Mesothelial cell of epicardium (in vitro differentiated cells): ENCODE measurements around the gene LIMK1. TPM values are rescaled to one million over a fixed set of nuclear protein-coding genes. Genes with fewer than 3 reads are reported as not detected.

Source experiments
- DNase-seq, 2 experiments: peaks; one replicate each; pipeline ENCODE4 v3.0.0; 2021; ENCODE audit warnings: low spot score in 2 of 2; ENCODE audit not compliant: unreplicated experiment in 2 of 2
- H3K27ac Mint-ChIP-seq: 2 replicates; pipeline ENCODE4 v1.8.0; 2021; ENCODE audit warnings: mixed read lengths
- H3K27me3 Mint-ChIP-seq: 2 replicates; pipeline ENCODE4 v1.8.0; 2021; ENCODE audit warnings: low read depth, mixed read lengths
- H3K36me3 Mint-ChIP-seq: 2 replicates; pipeline ENCODE4 v1.8.0; 2021; ENCODE audit warnings: mixed read lengths
- H3K4me1 Mint-ChIP-seq: 2 replicates; pipeline ENCODE4 v1.8.0; 2021; ENCODE audit warnings: mixed read lengths
- H3K4me3 Mint-ChIP-seq: 2 replicates; pipeline ENCODE4 v1.8.0; 2021; ENCODE audit warnings: mild to moderate bottlenecking, moderate library complexity, mixed read lengths
- H3K9me3 Mint-ChIP-seq: 2 replicates; pipeline ENCODE4 v1.8.0; 2021; ENCODE audit warnings: mixed read lengths
- total RNA-seq: library from RNA; stranded (reverse); gene quantifications from 3 replicates; pipeline ENCODE4 v1.2.1, GENCODE V29; 2021
- TF ChIP-seq, protein P1 (sequence below): fragments of 200-600 bp; sonication (generic); IDR thresholded peaks from one replicate; pipeline ENCODE4 v1.5.0; 2021; ENCODE audit warnings: antibody characterized with exemption; ENCODE audit not compliant: unreplicated experiment

The LIMK1 gene
- total RNA-seq, 1 donor from 2014 or later = 54.6 TPM

DNA sequence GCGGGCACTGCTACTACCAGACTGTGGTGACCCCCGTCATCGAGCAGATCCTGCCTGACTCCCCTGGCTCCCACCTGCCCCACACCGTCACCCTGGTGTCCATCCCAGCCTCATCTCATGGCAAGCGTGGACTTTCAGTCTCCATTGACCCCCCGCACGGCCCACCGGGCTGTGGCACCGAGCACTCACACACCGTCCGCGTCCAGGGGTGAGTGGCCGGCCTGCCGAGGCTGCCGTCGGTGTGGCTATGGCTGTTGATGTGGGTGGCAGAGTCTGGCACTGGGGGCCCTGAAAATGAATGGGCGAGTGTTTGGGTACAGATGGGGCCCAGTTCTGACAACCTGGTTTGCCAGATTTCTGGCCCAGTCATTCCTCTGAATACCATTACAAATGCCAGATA lies 15.4 kb downstream of the LIMK1 start:
- H3K27ac Mint-ChIP-seq = no peak overlapping the region
- H3K27me3 Mint-ChIP-seq = no peaks in the 10 kb centered on the region
- H3K9me3 Mint-ChIP-seq = peaks cover 5% of the 10 kb centered on the region
- H3K4me1 Mint-ChIP-seq = peaks cover 10% of the 10 kb centered on the region
- no peak for DNase-seq
- TF ChIP-seq, protein P1, sequence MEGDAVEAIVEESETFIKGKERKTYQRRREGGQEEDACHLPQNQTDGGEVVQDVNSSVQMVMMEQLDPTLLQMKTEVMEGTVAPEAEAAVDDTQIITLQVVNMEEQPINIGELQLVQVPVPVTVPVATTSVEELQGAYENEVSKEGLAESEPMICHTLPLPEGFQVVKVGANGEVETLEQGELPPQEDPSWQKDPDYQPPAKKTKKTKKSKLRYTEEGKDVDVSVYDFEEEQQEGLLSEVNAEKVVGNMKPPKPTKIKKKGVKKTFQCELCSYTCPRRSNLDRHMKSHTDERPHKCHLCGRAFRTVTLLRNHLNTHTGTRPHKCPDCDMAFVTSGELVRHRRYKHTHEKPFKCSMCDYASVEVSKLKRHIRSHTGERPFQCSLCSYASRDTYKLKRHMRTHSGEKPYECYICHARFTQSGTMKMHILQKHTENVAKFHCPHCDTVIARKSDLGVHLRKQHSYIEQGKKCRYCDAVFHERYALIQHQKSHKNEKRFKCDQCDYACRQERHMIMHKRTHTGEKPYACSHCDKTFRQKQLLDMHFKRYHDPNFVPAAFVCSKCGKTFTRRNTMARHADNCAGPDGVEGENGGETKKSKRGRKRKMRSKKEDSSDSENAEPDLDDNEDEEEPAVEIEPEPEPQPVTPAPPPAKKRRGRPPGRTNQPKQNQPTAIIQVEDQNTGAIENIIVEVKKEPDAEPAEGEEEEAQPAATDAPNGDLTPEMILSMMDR = no peak
- no peak overlapping the region for H3K4me3 Mint-ChIP-seq
- peaks cover 35% of the 10 kb centered on the region for H3K36me3 Mint-ChIP-seq

DNA sequence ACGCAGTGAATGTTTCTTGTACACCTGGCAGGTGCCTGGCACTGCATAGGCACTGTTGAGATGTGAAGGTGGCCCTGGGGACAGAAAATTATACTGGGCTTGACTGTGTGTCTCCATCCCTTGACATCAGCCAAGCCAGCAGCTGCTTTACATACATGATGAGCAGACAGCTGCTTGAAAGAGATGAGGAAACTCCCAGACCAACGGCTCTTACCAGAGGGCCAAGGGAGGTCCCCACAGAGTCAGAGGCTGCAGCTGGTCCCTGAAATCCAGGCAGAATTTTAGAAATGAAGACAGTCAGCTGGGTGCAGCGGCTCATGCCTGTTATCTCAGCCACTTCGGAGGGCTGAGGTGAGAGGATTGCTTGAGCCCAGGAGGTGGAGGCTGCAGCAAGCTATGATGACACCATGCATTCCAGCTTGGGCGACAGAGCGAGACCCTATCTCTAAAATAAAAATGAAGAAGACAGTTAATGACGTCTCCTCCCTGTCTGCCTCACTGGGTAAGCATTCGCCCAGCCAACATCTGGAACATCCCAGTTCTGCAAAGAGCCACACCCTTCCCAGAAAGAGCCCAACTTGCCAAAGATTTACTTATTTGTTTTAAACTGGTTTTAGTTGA lies 17.6 kb downstream of the LIMK1 start:
- H3K4me3 Mint-ChIP-seq = no peak overlapping the region
- peaks cover 2% of the 10 kb centered on the region for H3K4me1 Mint-ChIP-seq
- peaks cover 42% of the 10 kb centered on the region for H3K36me3 Mint-ChIP-seq
- peaks cover 5% of the 10 kb centered on the region for H3K9me3 Mint-ChIP-seq
- no peak overlapping the region for H3K27ac Mint-ChIP-seq
- no peaks in the 10 kb centered on the region for H3K27me3 Mint-ChIP-seq
- TF ChIP-seq, protein P1 = no peak
- no peak for DNase-seq

DNA sequence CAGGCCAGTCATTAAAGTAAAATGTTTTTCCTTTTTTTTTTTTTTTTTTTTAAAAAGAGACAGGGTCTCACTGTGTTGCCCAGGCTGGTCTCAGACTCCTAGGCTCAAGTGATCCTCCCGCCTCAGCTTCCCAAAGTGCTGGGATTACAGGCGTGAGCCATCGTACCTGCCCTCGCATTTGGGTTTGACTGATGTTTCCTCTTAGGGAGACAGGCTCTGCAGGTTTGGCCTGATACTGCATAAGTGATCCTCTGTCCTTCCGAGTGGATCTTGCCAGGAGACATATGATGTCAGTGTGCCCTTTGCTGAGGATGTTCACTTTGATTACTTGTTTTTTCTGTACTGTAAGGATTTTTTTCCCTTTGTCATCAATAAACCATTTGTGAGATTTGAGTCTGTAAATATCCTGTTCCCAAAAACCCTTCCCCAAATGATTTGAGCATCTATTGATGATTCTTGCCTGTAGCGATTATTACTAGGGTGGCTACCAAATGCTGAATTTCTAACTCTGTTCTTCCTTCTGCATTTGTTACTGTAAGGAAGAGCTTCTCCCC lies 19.7 kb downstream of the LIMK1 start:
- no peak for DNase-seq
- Mint-ChIP-seq H3K36me3 (peaks cover 32% of the 10 kb centered on the region), H3K27me3 (no peaks in the 10 kb centered on the region), H3K27ac (no peak overlapping the region), H3K4me1 (peaks cover 2% of the 10 kb centered on the region), H3K4me3 (no peak overlapping the region), H3K9me3 (no peaks in the 10 kb centered on the region)
- TF ChIP-seq, protein P1 = no peak

DNA sequence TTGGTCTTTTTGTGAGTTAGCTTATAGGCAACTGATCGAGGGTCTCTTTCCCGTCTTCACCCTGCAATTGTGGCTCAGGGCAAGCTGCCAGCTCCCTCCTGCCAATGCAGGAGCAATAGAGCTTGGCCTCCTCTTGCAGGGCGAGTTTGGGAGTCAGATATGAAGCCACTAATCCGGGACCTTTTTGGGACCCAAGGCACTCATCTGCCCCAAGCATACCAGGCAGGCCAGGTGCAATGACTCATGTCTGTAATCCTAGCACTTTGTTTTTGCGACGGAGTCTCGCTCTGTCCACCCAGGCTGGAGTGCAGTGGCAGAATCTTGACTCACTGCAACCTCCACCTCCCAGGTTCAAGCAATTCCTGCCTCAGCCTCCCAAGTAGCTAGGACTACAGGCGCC lies 21.1 kb downstream of the LIMK1 start:
- Mint-ChIP-seq H3K9me3 (no peaks in the 10 kb centered on the region), H3K4me3 (no peak overlapping the region), H3K36me3 (peaks cover 27% of the 10 kb centered on the region), H3K27ac (no peak overlapping the region), H3K4me1 (peaks cover 2% of the 10 kb centered on the region), H3K27me3 (no peaks in the 10 kb centered on the region)
- DNase-seq = no peak
- TF ChIP-seq, protein P1 = no peak

DNA sequence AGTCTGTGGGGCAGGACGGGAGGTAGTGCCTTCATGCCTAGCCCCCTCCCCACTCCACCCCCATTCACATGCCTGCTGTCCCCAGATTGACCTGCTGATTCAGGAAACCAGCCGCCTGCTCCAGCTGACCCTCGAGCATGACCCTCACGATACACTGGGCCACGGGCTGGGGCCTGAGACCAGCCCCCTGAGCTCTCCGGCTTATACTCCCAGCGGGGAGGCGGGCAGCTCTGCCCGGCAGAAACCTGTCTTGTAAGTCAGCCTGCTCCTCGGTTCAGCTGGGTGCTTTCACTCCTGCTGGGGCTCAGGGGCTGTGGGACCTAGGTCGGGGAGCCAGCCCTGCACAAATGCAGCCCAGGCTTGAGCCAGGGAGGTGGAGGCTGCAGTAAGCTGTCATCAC lies 22.4 kb downstream of the LIMK1 start:
- H3K36me3 Mint-ChIP-seq = peaks cover 29% of the 10 kb centered on the region
- H3K27me3 Mint-ChIP-seq = no peaks in the 10 kb centered on the region
- DNase-seq = no peak
- H3K4me3 Mint-ChIP-seq = no peak overlapping the region
- TF ChIP-seq, protein P1 = no peak
- no peaks in the 10 kb centered on the region for H3K9me3 Mint-ChIP-seq
- no peak overlapping the region for H3K27ac Mint-ChIP-seq
- peaks cover 2% of the 10 kb centered on the region for H3K4me1 Mint-ChIP-seq
